NCI-H69 (cell line): ENCODE data around the gene TMCC2.
"Not testable (repeated sequence)": the region's sequence is repeated elsewhere in the genome, so short reads cannot be mapped to it uniquely, and the experiment has no call there.

Experiments used
- DNase-seq: peaks from one replicate; lab custom pipeline; 2025; lab: John Stamatoyannopoulos, UW

The TMCC2 gene

GRCh38 chr1:205227584-205228013, at the start of gene TMCC2:
Gene TMCC2 (plus strand): TSS chr1:205227946. CDS start chr1:205228565, 619 bp downstream.
- DNase-seq = peak; percentile 99

GRCh38 chr1:205179842-205180241, 47.9 kb upstream of the TMCC2 start:
- no peak for DNase-seq

- not testable (repeated sequence) for DNase-seq
Measured at GRCh38 chr1:205180331-205180730, 47.4 kb upstream of the TMCC2 start.

- DNase-seq = no peak
Measured at GRCh38 chr1:205182930-205183329, 44.8 kb upstream of the TMCC2 start.

GRCh38 chr1:205183676-205184335, 43.9 kb upstream of the TMCC2 start:
- no peak for DNase-seq

GRCh38 chr1:205186191-205186590, 41.6 kb upstream of the TMCC2 start:
- no peak for DNase-seq

- no peak for DNase-seq
Measured at GRCh38 chr1:205187420-205187819, 40.3 kb upstream of the TMCC2 start.

GRCh38 chr1:205188098-205188497, 39.6 kb upstream of the TMCC2 start:
- no peak for DNase-seq

- DNase-seq = no peak
Measured at GRCh38 chr1:205188596-205188995, 39.1 kb upstream of the TMCC2 start.

- DNase-seq = no peak
Measured at GRCh38 chr1:205189131-205189530, 38.6 kb upstream of the TMCC2 start.

GRCh38 chr1:205190845-205191577, 36.7 kb upstream of the TMCC2 start:
- peak; percentile 58 for DNase-seq

- peak; percentile 89 for DNase-seq
Measured at GRCh38 chr1:205191622-205192021, 36.1 kb upstream of the TMCC2 start.

GRCh38 chr1:205192287-205192686, 35.5 kb upstream of the TMCC2 start:
- DNase-seq = peak; percentile 23

- DNase-seq = no peak
Measured at GRCh38 chr1:205199090-205199930, 28.4 kb upstream of the TMCC2 start.

GRCh38 chr1:205199931-205200299, 27.8 kb upstream of the TMCC2 start:
- no peak for DNase-seq

GRCh38 chr1:205204552-205204951, 23.2 kb upstream of the TMCC2 start:
- no peak for DNase-seq

- no peak for DNase-seq
Measured at GRCh38 chr1:205205055-205205454, 22.7 kb upstream of the TMCC2 start.

- DNase-seq = no peak
Measured at GRCh38 chr1:205208811-205209210, 18.9 kb upstream of the TMCC2 start.

GRCh38 chr1:205210756-205211168, 17.0 kb upstream of the TMCC2 start:
- peak; percentile 61 for DNase-seq

- peak; percentile 98 for DNase-seq
Measured at GRCh38 chr1:205211169-205211838, 16.4 kb upstream of the TMCC2 start, which contains the start of gene DSTYK. Gene DSTYK (minus strand): TSS chr1:205211702. CDS start chr1:205211535, 167 bp downstream.

- DNase-seq = no peak
Measured at GRCh38 chr1:205211839-205212536, 15.8 kb upstream of the TMCC2 start.
